Pancreas (tissue), 10 donors: ENCODE measurements around the gene MAML1. TPM values are rescaled to one million over a fixed set of nuclear protein-coding genes. Genes with fewer than 3 reads are reported as not detected.

Source experiments
- ATAC-seq, 4 donors: fragments of 200-7000 bp; cut with Tn5 transposase; one replicate each; pipeline versions ENCODE4 v1.8.0 to v1.9.1; 2020; ENCODE audit warnings: mild to moderate bottlenecking in 4 of 4, moderate library complexity in 4 of 4
- DNase-seq, 6 donors: peaks; one replicate each; pipeline ENCODE4 v3.0.0-alpha.2; 2020
- FAIRE-seq: peaks from 2 replicates; lab custom pipeline; 2012; peaks lifted over from hg19 to GRCh38; lab: Jason Lieb, UNC
- H3K27ac ChIP-seq, 4 donors: fragments of 200-600 bp; sonication (generic); 1 replicate in 3 of 4; 2 replicates in 1 of 4; pipeline versions ENCODE4 v1.5.0 to v1.8.0; 2020
- H3K27me3 ChIP-seq, 4 donors: fragments of 200-600 bp; one replicate each; pipeline ENCODE4 v1.8.0; 2021
- H3K36me3 ChIP-seq, 3 donors: fragments of 200-600 bp; sonication (generic) in 1 of 3; one replicate each; pipeline versions ENCODE4 v1.5.0 to v1.8.0; 2020 to 2021
- H3K4me1 ChIP-seq, 3 donors: fragments of 200-600 bp; one replicate each; pipeline ENCODE4 v1.8.0; 2021
- H3K4me3 ChIP-seq, 4 donors: fragments of 200-600 bp; sonication (generic) in 2 of 4; one replicate each; pipeline versions ENCODE4 v1.5.0 to v1.8.0; 2020 to 2021
- H3K9me3 ChIP-seq, 4 donors: fragments of 200-600 bp; one replicate each; pipeline ENCODE4 v1.8.0; 2021
- CTCF ChIP-seq, 4 donors: fragments of 200-600 bp; sonication (generic) in 3 of 4; IDR thresholded peaks; one replicate each; pipeline versions ENCODE4 v1.5.0 to v1.8.0; 2021; ENCODE audit warnings: antibody characterized with exemption in 4 of 4
- WGBS, 2 donors: extraction: QIAGEN DNeasy Blood & Tissue Kit; methylation state at CpG; one replicate each; pipeline ENCODE4 v1.1.7; 2013; 5-methylcytosine and 5-hydroxymethylcytosine counted together
- intact Hi-C, 3 donors: fragments of 100-400 bp; cut with DNase I; formaldehyde crosslinking; loops; one replicate each; pipeline versions ENCODE4 v1.11.1 to v1.14.2; 2022
- polyA plus RNA-seq, 2 donors: library from polyadenylated mRNA; stranded (reverse); fragments of 200-250 nt; gene quantifications; one replicate each; pipeline ENCODE4 v1.2.3, GENCODE V29; 2013
- total RNA-seq, 6 donors: library from RNA; stranded (reverse); fragmentation: NEBNext Ultra II Directional in 4 of 6; extraction: Animal tissue kit (Norgen Biotek cat#: 25700) in 4 of 6; gene quantifications; one replicate each; pipeline versions ENCODE4 v1.2.1 to v1.2.4, GENCODE V29; 2021 to 2023
- donor health status: healthy with polysubstance abuse.
- donor health status: DM: no; HTN: no; CAD: no; lungs with moderate emphysema.
- donor health status: DM: no; HTN: no; CAD: no.
- donor health status: control.
- donor health status: control.
- donor health status: Bipolar disorder and iron deficiency.
- donor health status: DM: yes; HTN: yes; CAD: no.
- donor health status: DM: no; HTN: no; CAD: no.
- donor health status: DM: no; HTN: no; CAD: no.
- donor health status: DM: yes; HTN: yes; CAD: no.

MAML1 gene
- total and polyA plus RNA-seq, 8 donors = 7.1 to 18.0 (median 11.2) TPM

GRCh38 chr5:179791881-179792611 is 59.4 kb downstream of the MAML1 start:
- DNase-seq = peak in 2 of 6 donors; percentile 22 to 67

GRCh38 chr5:179792612-179793467 is 60.2 kb downstream of the MAML1 start:
- Histone ChIP-seq H3K36me3 (peaks cover 0 to 7% (median 0%) of the 10 kb centered on the region in 3 donors), H3K4me1 (peaks cover 5 to 12% (median 6%) of the 10 kb centered on the region in 3 donors), H3K27ac (peak overlapping the region; percentile 23 to 74 (median 55)), H3K9me3 (no peaks in the 10 kb centered on the region), H3K27me3 (no peaks in the 10 kb centered on the region), H3K4me3 (no peak overlapping the region)
- no peak for TF ChIP-seq CTCF (IDR thresholded peaks at IDR 0.05)
- FAIRE-seq (no peak), DNase-seq (peak in 3 of 6 donors; percentile 13 to 74 (median 41)), ATAC-seq (no peak)
- intact Hi-C loops = loop anchor here in 1 of 3 donors (10.0 kb wide), 1 partner anchor 128 kb away; no protein-coding TSS in a partner anchor
- 85 to 86% methylated on average over 23 to 24 of the region's 24 CpGs for WGBS, 2 donors

More at GRCh38 chr5:179791881-179792611, 59.4 kb downstream of the MAML1 start:
- Histone ChIP-seq H3K9me3 (no peaks in the 10 kb centered on the region), H3K36me3 (no peaks in the 10 kb centered on the region), H3K27ac (peak overlapping the region in 2 of 4 donors; percentile 28 to 68), H3K4me3 (no peak overlapping the region), H3K4me1 (peaks cover 5 to 12% (median 6%) of the 10 kb centered on the region in 3 donors), H3K27me3 (no peaks in the 10 kb centered on the region)
- FAIRE-seq = no peak
- WGBS, 2 donors = 79 to 82% methylated on average over 15 of the region's 15 CpGs
- intact Hi-C loops = loop anchor here in 1 of 3 donors (10.0 kb wide), 1 partner anchor 127 kb away; no protein-coding TSS in a partner anchor
- no peak for TF ChIP-seq CTCF (IDR thresholded peaks at IDR 0.05)
- no peak for ATAC-seq

GRCh38 chr5:179793468-179794139 is 61.0 kb downstream of the MAML1 start, which contains the start of gene LTC4S:
Gene LTC4S, plus strand, starts transcription at chr5:179793986. Its CDS starts 95 bp downstream, at chr5:179794081.
- peak in 3 of 4 donors; percentile 10 to 39 (median 33) for ATAC-seq
- DNase-seq = peak in 5 of 6 donors; percentile 49 to 87 (median 65)
- TF ChIP-seq CTCF (IDR thresholded peaks at IDR 0.05) = no peak
- Histone ChIP-seq H3K9me3 (no peaks in the 10 kb centered on the region), H3K27me3 (no peaks in the 10 kb centered on the region), H3K4me1 (peaks cover 5 to 12% (median 6%) of the 10 kb centered on the region in 3 donors), H3K4me3 (peak within 1 kb of the TSS in 2 of 4 donors; percentile 80 to 86), H3K36me3 (peaks cover 0 to 14% (median 3%) of the 10 kb centered on the region in 3 donors), H3K27ac (peak within 1 kb of the TSS; percentile 68 to 91 (median 82))
- 56 to 59% methylated on average over 19 of the region's 19 CpGs for WGBS, 2 donors
- no peak for FAIRE-seq
- intact Hi-C loops = loop anchor here in 1 of 3 donors (10.0 kb wide), 1 partner anchor 129 kb away; no protein-coding TSS in a partner anchor

GRCh38 chr5:179794171-179794570 is 61.5 kb downstream of the MAML1 start:
- FAIRE-seq (no peak), DNase-seq (peak in 1 of 6 donors; percentile 24), ATAC-seq (no peak)
- H3K27me3 ChIP-seq = no peaks in the 10 kb centered on the region
- peak overlapping the region in 1 of 4 donors; percentile 86 for H3K4me3 ChIP-seq
- intact Hi-C loops = loop anchor here in 1 of 3 donors (10.0 kb wide), 1 partner anchor 129 kb away; no protein-coding TSS in a partner anchor
- H3K27ac ChIP-seq = peak overlapping the region in 3 of 4 donors; percentile 68 to 89 (median 74)
- H3K4me1 ChIP-seq = peaks cover 5 to 12% (median 6%) of the 10 kb centered on the region in 3 donors
- 66 to 78% methylated on average over 3 of the region's 3 CpGs for WGBS, 2 donors
- no peaks in the 10 kb centered on the region for H3K9me3 ChIP-seq
- no peak for TF ChIP-seq CTCF (IDR thresholded peaks at IDR 0.05)
- peaks cover 0 to 19% (median 8%) of the 10 kb centered on the region in 3 donors for H3K36me3 ChIP-seq
